ENCODE measurements around the gene KRT83.

Gene KRT83

DNA sequence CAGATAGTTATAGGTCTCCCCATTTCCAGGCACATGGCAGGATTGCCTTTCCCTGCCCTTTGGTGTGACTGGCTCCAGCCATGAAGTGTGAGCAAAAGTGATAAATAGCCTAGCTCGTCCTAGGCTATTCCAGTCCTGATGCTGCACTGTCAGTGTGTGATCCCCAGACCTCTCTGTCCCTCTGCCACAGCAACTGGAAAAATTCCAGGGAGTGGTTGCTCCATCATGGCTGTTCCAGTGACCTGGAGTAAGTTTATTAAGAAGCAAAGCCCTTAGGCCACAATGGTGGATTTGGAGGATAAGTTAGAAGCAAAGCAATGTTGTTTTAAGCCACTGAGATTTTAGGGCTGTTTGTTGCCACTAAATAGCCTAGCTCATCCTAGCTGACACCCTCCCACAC lies 9.8 kb upstream of the KRT83 start:
- no peak for DNase-seq

- no peak for DNase-seq
Observed at GRCh38 chr12:52327830-52328500, 6.8 kb upstream of the KRT83 start.

- peak; percentile 81 to 82 for DNase-seq
Observed at GRCh38 chr12:52327052-52327829, 6.0 kb upstream of the KRT83 start.

GRCh38 chr12:52324153-52324444 lies 2.9 kb upstream of the KRT83 start:
- DNase-seq = no peak

DNA sequence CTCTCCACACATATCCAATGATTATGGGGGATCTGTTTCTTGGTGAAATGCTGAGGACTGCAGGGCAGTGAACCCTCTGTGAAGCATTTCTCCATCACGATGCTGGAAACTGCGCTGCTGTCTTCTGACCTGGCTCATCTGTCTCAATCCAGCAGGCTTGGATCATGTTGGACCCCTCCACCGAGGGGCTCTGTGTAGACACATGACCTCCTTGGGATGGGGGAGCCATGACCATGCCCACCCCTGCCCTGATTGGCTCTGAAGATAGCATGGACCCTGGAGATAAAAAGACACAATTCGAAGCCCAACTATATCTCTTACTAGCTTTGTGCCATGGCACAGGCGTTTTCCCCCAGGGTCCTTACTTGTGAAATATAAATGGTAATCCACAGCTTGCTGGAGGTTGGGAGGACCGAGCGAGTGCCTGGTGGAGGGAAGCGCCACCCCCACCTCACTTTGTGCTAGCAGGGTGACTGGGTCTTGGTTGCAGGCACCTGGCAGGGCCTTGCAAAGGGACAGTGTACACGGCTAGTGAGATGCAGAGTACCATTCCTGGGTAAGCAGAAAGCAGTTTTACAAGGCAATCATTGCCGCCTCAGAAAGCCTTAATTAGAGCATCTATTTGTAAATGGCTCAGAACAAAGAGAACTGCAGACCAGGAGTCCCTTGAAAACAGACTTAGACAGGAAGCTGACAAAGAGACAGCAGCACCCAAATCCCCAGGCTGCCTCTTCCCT lies 2.4 kb upstream of the KRT83 start:
- DNase-seq = no peak

DNA sequence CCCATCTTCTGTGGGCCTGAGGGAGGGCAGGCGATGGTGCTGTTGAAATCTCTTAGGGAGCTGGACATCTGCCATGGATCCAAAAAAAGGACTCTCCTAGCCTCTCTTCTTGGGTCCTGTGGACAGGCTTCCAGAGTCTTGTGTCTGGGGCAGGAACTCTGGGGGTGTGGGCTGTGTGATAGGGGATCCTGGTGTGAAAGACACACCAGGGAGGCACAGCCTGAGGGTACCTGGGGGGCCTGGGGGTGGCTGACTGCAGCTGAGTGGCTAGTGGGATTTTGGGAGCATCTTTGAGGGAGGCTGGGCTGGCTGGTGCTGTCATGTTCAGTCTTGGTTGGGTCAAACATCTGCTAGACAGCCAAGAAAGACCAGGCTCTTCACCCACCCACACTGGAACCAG lies 1.8 kb upstream of the KRT83 start:
- no peak for DNase-seq

GRCh38 chr12:52322069-52322468 lies 871 bp upstream of the KRT83 start:
- DNase-seq = no peak

- no peak for DNase-seq
Observed at GRCh38 chr12:52321418-52321817, 220 bp upstream of the KRT83 start.

DNA sequence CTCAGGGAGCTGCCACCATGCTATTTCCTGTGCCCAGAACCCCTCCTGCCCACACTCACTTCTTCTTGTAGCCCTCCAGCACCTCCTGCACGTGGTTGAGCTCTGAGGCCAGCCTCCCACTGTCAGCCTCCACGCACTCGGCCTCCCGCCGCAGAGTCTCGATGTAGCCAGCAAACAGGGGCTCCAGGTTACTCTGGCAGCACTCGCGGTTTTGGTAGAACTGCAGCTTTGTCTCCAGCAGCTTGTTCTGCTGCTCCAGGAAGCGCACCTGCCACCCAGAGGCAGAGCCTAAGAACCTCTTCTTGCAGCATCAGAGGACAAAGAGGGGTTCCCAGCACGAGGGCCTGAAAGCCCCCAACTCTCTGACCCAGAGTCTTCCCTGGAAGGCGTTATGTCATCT lies 2.1 kb downstream of the KRT83 start:
- no peak for DNase-seq

GRCh38 chr12:52318241-52318990 lies 2.8 kb downstream of the KRT83 start:
- no peak for DNase-seq

DNA sequence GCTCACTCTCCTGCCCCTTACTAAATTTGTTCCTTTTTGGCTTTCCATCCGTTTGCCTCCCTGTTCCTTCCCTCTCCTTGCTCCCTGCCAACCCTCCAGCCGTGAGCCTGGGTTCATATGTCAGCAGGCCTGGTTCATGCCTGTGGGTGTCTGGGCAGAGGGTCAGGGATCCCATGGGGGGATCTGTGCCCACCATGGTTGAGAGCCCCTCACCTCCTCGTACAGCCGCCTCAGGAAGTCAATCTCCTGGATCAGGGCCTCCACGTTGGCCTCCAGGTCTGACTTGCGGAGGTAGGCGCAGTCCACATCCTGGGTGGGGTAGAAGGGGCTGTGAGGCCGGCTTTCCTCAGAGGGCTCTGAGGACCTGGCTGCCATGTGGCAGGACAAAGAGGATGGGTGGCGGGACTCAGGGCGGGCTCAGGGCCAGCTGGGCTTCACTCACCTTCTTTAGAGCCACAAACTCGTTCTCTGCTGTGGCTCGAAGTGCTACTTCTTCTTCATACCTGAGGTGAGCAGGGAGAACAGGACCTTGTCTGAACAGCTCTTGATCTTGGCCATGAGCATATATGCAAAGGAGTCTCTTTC lies 3.6 kb downstream of the KRT83 start:
- DNase-seq = peak in 1 of 2 experiments; percentile 3

DNA sequence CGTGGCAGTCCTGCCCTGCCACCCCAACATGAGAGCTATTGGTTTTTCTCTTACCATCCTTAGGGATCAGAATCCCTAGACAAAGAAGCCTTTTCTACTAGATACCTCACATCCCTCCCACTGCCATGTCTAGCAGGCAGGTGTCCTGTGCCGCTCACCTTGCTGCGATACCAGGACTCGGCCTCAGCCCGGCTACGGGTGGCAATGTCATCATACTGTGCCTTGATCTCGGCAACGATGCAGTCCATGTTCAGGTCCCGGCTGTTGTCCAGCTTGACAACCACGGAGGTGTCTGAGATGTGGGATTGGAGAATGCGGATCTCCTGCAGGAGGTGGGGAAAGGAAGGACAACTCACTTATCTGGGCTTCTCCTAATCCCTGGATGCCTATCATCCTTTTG lies 4.5 kb downstream of the KRT83 start:
- DNase-seq = peak in 1 of 2 experiments; percentile 10

DNA sequence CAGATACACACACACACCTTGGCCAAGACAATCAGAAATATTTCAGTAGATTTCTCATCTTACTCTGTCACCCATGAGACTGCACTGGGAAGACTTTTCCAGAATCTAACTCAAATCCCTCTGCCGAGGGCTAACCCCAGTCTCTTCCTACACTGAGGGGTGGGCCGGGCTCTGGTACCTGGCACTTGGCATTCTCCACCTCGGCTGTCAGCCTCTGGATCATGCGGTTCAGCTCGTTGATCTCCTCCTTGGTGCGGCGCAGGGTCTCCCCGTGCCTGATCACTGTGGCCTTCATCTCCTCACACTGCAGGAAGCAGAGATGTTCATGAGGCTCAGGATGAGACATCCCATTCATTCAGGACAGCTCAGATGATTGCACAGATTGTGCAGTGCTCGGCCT lies 4.9 kb downstream of the KRT83 start:
- peak in 1 of 2 experiments; percentile 13 for DNase-seq

GRCh38 chr12:52315721-52316120 lies 5.5 kb downstream of the KRT83 start:
- peak; percentile 56 to 63 for DNase-seq

- no peak for DNase-seq
Observed at GRCh38 chr12:52314511-52314910, 6.7 kb downstream of the KRT83 start.

- no peak for DNase-seq
Observed at GRCh38 chr12:52313926-52314325, 7.3 kb downstream of the KRT83 start.

GRCh38 chr12:52313461-52313860 lies 7.7 kb downstream of the KRT83 start:
- DNase-seq = no peak

- no peak for DNase-seq
Observed at GRCh38 chr12:52312086-52312485, 9.1 kb downstream of the KRT83 start.

DNA sequence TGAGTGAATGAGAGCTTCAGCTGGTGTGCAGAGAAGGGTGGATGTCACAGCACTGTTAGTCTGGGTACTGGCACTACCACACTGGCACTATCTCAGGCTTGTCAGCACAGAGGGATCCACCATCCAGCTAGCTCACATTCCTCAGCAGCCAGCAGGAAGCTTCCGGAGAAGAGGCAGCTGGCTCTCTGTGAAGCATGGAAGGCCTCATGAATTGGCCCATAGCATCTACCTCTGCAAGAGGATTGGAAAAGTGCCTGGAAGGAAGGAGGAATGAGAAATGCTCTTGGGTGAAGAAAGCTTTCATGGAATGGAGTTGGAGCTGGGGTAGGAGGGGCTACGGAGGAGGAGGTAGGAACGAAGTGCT lies 9.9 kb downstream of the KRT83 start:
- DNase-seq = no peak

GRCh38 chr12:52310622-52311284 lies 10.4 kb downstream of the KRT83 start:
- no peak for DNase-seq

GRCh38 chr12:52308806-52309425 lies 12.3 kb downstream of the KRT83 start:
- no peak for DNase-seq
